Inferior parietal cortex (tissue), 1 donor: ENCODE measurements around the gene BICRA.

Experiments used
- DNase-seq: peaks from one replicate; pipeline ENCODE4 v3.0.0-alpha.2; 2016; ENCODE audit errors: extremely low spot score

Gene BICRA

GRCh38 chr19:47693903-47694302 is 85.0 kb downstream of the BICRA start:
- no peak for DNase-seq

DNA sequence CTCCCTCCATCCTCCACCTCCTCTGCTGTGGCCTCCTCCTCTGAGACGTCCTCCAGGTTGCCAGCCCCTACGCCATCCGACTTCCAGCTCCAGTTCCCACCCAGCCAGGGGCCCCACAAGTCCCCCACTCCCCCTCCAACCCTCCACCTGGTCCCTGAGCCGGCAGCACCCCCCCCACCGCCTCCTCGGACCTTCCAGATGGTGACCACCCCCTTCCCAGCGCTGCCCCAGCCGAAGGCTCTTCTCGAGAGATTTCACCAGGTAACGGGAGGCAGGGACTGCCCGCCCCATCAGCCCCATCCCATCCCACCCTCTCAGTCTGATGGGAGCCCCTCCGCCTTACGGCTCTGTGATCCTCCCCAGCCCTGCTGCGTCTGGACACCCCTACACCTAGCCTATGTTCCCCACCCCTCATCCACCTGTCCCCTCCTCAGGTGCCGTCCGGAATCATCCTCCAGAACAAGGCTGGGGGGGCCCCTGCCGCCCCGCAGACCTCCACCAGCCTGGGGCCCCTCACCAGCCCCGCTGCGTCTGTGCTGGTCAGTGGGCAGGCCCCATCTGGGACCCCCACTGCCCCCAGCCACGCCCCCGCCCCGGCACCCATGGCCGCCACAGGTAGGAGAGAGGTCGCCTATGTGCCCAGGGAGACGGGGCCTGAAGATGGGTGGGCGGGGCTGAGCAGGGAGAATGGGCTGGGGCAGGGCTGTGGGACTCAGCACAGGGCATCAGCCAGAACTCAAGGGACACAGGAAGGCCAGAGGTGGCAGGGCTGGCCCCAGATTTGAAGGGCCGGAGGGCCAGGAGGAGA is 85.7 kb downstream of the BICRA start:
- DNase-seq: no peak

- DNase-seq: no peak
Measured at GRCh38 chr19:47695533-47696262, 86.8 kb downstream of the BICRA start.

DNA sequence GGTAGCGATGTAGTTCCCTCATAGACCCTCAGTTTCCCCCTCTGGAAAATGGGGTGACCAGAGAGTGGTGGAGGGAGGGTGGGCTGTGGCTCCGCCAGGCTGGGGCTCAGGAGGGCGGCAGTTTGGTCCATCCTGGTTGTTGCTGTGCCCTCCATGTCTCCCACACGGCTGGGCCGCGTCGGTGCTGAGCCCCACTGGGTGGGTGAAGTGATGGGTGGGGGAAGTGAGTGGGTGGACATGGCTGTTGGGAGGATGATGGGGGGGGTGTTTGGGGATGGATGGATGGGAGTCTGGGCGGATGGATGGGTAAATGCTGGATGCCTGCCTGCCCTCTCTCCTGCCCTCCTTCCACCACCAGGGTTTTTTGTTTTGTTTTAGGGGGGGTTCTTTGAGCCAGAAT is 87.7 kb downstream of the BICRA start:
- no peak for DNase-seq

GRCh38 chr19:47697863-47698609 is 89.1 kb downstream of the BICRA start:
- peak; percentile 88 for DNase-seq

- no peak for DNase-seq
Measured at GRCh38 chr19:47698631-47699359, 89.9 kb downstream of the BICRA start.

DNA sequence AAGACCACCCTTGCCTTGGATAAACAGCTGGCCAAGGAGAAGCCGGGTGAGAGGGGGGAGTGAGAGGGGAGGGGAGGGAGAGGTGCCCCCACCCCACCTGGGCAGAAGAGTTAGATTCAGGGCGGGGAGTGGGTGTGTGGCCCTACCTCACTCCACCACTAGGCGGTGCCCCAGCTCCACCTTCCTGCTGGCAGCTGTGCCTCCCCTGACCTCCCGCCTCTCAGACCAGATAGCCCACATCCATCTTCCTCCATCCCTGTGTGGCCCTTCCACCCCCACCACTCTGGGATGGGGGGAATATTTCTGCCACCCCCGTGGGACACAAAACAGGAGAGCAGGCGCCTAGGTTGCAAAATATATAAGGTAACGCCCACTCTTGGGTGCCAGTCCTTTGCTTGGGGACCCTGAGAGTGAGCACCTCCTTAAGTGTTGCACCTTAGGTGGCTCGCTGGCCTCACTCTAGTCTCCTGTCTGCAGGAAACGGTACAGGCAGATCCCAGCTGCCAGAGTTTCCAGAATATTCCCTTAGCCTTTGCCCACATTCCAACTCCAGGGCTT is 90.5 kb downstream of the BICRA start:
- no peak for DNase-seq

- no peak for DNase-seq
Measured at GRCh38 chr19:47700934-47701716, 92.2 kb downstream of the BICRA start.

DNA sequence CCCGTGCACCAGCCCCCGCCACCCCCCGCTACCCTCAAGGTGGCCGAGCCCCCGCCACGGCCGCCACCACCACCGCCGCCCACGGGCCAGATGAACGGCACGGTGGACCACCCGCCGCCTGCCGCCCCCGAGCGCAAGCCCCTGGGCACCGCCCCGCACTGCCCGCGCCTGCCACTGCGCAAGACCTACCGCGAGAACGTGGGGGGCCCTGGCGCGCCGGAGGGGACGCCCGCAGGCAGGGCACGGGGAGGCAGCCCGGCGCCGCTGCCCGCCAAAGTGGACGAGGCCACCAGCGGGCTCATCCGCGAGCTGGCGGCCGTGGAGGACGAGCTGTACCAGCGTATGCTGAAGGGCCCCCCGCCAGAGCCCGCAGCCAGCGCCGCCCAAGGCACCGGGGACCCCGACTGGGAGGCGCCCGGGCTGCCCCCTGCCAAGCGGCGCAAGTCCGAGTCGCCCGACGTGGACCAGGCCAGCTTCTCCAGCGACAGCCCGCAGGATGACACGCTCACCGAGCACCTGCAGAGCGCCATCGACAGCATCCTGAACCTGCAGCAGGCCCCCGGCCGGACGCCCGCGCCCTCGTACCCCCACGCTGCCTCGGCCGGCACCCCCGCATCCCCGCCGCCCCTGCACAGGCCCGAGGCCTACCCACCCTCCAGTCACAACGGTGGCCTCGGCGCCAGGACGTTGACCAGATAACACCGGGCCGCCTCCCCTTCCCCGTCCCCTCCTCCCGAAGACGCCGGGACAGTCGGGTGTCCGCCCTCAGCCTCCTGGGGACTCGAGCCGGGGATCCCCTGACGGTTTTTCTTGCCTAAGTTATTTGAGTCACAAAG is 93.0 kb downstream of the BICRA start:
- no peak for DNase-seq

GRCh38 chr19:47702671-47703070 is 93.7 kb downstream of the BICRA start:
- no peak for DNase-seq

GRCh38 chr19:47703301-47703700 is 94.4 kb downstream of the BICRA start:
- DNase-seq: no peak

GRCh38 chr19:47704024-47704423 is 95.1 kb downstream of the BICRA start:
- no peak for DNase-seq

DNA sequence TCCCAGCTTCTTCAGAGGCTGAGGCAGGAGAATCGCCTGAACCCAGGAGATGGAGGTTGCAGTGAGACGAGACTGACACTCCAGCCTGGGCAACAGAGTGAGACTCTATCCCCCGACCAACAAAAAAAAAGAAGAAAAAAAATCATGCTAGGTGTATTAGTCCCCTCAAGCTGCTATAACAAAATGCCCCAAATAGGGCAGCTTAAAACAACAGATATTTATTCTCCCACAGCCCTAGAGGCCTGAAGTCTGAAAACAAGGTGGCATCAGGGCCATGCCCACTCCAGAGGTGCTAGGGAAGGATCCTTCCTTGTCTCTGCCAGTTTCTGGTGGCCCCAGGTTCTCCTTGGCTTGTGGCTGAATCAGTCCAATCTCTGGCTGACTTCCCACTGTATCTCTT is 95.7 kb downstream of the BICRA start:
- no peak for DNase-seq

DNA sequence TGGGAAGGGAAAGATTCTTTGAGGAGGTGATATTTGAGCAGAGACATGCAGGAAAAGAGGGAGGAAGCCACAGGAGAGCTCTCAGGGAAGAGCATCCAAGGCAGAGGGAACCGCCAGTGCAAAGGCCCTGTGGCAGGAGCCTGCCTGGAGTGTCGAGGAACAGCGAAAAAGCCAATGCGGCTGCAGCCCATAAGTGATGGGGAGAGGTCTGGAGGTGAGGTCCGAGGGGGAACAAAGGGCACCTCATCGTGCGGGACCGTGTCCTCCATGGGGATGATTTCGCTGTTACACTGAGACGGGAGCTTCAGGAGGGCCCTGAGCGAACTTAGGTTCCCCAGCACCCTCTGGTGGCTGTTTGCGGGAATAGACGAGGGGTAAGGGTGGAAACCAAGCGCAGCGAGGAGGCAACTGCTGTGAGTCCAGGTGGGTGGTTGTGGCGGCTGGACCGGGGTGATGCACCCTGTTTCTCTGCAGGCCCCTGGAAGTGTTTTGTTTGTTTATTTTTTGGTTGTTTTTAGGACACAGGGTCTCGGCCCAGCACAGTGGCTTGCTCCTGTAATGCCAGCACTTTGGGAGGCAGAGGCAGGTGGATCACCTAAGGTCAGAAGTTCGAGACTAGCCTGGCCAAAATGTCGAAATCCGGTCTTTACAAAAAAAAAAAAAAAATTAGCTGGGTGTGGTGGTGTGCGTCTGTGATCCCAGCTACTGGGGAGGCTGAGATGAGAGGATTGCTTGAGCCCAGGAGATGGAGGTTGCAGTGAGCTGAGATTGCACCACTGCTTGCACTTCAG is 98.4 kb downstream of the BICRA start:
- peak; percentile 86 for DNase-seq

DNA sequence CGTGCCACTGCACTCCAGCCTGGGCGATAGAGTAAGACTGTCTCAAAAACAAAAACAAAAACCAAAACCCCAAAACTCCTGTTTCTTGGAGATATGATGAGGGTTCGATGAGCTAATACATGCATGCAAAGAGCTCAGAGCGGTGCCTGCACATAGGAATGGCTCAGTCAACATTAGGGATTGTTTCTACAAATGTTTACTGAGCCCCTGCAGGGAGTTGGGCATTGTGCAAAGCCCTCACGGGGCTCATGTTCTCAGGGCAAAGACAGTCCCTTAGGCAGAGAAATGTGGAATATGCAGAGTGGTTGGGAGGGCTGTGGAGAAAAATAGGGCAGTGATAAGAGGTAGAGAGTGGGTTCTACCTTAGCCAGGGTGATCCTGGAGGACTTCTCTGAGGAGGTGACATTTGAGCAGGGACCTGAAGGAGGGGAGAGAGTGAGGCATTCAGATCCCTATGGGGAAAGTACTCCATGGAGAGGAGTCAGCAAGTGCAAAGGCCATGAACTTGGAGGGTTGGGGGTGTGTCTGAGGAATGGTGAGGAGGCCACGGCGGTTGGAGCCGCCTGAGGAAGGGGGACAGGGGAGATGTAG is 102.8 kb downstream of the BICRA start:
- no peak for DNase-seq

DNA sequence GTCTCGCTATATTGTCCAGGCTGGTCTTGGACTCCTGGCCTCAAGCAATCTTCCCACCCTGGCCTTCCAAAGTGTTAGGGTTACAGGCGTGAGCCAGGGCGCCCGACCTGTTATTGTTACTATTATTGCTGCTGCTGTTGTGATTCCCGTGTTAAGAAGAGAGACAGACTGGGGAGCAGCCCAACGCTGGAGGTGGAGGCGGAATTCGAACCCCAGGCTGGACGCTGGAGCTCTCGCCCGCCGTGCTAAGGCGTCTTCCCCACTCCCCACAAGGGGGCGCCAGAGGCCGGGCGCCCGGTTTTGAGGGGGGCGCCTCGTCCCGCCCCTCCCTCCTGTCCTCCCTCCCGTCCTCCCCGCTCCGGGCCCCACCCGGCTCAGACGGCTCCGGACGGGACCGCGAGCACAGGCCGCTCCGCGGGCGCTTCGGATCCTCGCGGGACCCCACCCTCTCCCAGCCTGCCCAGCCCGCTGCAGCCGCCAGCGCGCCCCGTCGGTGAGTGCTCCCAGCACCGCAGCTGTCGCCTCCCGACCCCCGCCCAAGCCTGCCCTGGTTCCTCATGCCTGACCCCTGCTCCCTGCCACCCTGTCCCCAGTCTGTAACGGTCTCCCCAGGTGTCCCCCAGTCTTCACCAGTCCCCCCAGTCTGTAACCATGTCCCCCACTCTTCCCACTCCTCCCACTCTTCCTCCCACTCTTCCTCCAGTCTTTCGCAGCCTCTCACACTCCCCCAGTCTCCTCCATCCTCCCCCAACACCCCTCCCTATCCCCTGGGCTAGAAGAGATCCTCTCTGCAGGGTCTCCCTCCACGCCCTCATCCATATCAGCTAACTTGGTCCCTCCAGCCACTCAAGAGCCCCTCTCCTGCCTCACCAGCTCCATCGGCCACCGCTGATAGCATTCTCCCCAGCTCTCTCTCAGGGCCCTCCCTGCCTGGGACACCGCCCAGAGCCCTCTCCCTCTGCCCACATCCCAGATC is 104.4 kb downstream of the BICRA start, which contains the start of gene EHD2:
TSS of gene EHD2 (plus strand) at position 377 of the 976 bp plus-strand sequence. CDS start 3,191 bp downstream, outside the sequence.
- DNase-seq: peak; percentile 58

DNA sequence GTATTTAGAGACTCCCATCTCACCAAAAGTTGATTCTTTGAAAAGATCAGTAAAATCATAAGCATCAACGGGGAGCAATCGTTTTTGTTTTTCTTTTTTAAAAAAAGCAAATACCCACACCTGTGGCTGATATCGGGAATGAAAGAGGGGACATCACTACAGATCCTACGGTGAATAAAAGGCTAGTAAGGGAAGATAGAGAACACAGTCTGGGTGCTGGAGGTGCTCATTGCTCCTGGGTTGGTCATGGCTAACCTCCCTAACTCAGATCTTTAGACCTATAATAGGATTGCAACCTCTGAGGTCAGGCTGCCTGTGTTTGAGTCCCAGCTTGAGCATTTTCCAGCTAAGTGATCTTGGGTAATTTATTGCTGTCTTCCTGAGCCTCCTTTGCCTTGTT is 105.4 kb downstream of the BICRA start:
- no peak for DNase-seq
